ENCODE data around the gene CPSF6. TPM values are rescaled to one million over a fixed set of nuclear protein-coding genes. Genes with fewer than 3 reads are reported as not detected.

CPSF6 gene
- total and polyA plus RNA-seq, 12 donors = 11.7 to 34.6 (median 28.4) TPM

GRCh38 chr12:69210661-69211060 lies 28.7 kb upstream of the CPSF6 start:
- Histone ChIP-seq H3K27ac (no peak overlapping the region), H3K4me1 (no peaks in the 10 kb centered on the region), H3K4me3 (no peak overlapping the region), H3K36me3 (no peaks in the 10 kb centered on the region), H3K9me3 (peaks cover 0 to 6% (median 0%) of the 10 kb centered on the region in 11 donors), H3K27me3 (no peaks in the 10 kb centered on the region)
- no peak for TF ChIP-seq CTCF (IDR thresholded peaks at IDR 0.05)
- ATAC-seq = no peak
- intact Hi-C loops (cut with DNase I) = no loop called here
- 74 to 81% methylated on average over 3 of the region's 3 CpGs for WGBS, 2 donors
- no peak for DNase-seq

- Histone ChIP-seq H3K9me3 (peaks cover 0 to 6% (median 0%) of the 10 kb centered on the region in 11 donors), H3K27me3 (no peaks in the 10 kb centered on the region), H3K4me3 (no peak overlapping the region), H3K27ac (no peak overlapping the region), H3K36me3 (no peaks in the 10 kb centered on the region), H3K4me1 (no peaks in the 10 kb centered on the region)
- ATAC-seq (no peak), DNase-seq (no peak)
- intact Hi-C loops (cut with DNase I) = no loop called here
- 66 to 74% methylated on average over 3 of the region's 3 CpGs for WGBS, 2 donors
- no peak for TF ChIP-seq CTCF (IDR thresholded peaks at IDR 0.05)
Measured at GRCh38 chr12:69211160-69211559, 28.2 kb upstream of the CPSF6 start.

GRCh38 chr12:69214169-69214568 lies 25.2 kb upstream of the CPSF6 start:
- 83 to 86% methylated on average over 1 of the region's 1 CpG for WGBS, 2 donors
- Histone ChIP-seq H3K27me3 (no peaks in the 10 kb centered on the region), H3K9me3 (no peaks in the 10 kb centered on the region), H3K4me1 (no peaks in the 10 kb centered on the region), H3K27ac (no peak overlapping the region), H3K36me3 (no peaks in the 10 kb centered on the region), H3K4me3 (no peak overlapping the region)
- no peak for TF ChIP-seq CTCF (IDR thresholded peaks at IDR 0.05)
- DNase-seq = no peak
- ATAC-seq = no peak
- intact Hi-C loops (cut with DNase I) = no loop called here

- WGBS, 2 donors = 93 to 100% methylated on average over 1 of the region's 1 CpG
- TF ChIP-seq CTCF (IDR thresholded peaks at IDR 0.05) = no peak
- intact Hi-C loops (cut with DNase I) = no loop called here
Measured at GRCh38 chr12:69225251-69225910, 14.0 kb upstream of the CPSF6 start.

More at GRCh38 chr12:69225251-69225910, 14.0 kb upstream of the CPSF6 start:
- H3K27ac ChIP-seq = no peak overlapping the region
- H3K36me3 ChIP-seq = no peaks in the 10 kb centered on the region
- ATAC-seq (no peak), DNase-seq (no peak)
- no peaks in the 10 kb centered on the region for H3K4me1 ChIP-seq
- peaks cover 0 to 5% (median 0%) of the 10 kb centered on the region in 11 donors for H3K9me3 ChIP-seq
- H3K27me3 ChIP-seq = no peaks in the 10 kb centered on the region
- H3K4me3 ChIP-seq = no peak overlapping the region

Measured in heart right ventricle (tissue), 16 donors.